Peyer's patch (tissue), 4 donors: Measurements from ENCODE around the gene ZNF433.

Experiments
- CTCF ChIP-seq, 6 experiments: fragments of 450-650 bp in 4 of 6; fragments of 200-600 bp in 2 of 6; sonication (generic) in 1 of 6; IDR thresholded peaks; one replicate each; pipeline ENCODE4 v1.5.1; 2017 to 2019; ENCODE audit warnings: antibody characterized with exemption in 6 of 6, mild to moderate bottlenecking in 3 of 6, moderate library complexity in 1 of 6
- POLR2A ChIP-seq, 2 donors: fragments of 450-650 bp; IDR thresholded peaks; one replicate each; pipeline ENCODE4 v1.5.1; 2017; ENCODE audit warnings: antibody characterized with exemption in 2 of 2, mild to moderate bottlenecking in 2 of 2, moderate library complexity in 2 of 2

GRCh38 chr19:11986754-11987153 is 48.7 kb downstream of the ZNF433 start:
- TF ChIP-seq CTCF (IDR thresholded peaks at IDR 0.05) (no peak), POLR2A (IDR thresholded peaks at IDR 0.05) (no peak)
